ENCODE measurements around the gene GCN1.

The GCN1 gene

GRCh38 chr12:120095331-120095730, 99.2 kb downstream of the GCN1 start:
- Histone ChIP-seq H3K4me3 (ENCODE audit: low read depth, low read length) (no peak overlapping the region), H3K27ac (ENCODE audit: extremely low read depth, low read depth, low read length) (no peak overlapping the region), H3K36me3 (ENCODE audit: control insufficient read depth in 2 of 2, insufficient read depth in 1 of 2, low read length in 2 of 2) (peaks cover 0 to 61% of the 10 kb centered on the region in 2 experiments; a peak in 2 of 3 replicates), H3K4me1 (ENCODE audit: control insufficient read depth, insufficient read depth, low read length) (peaks cover 8% of the 10 kb centered on the region; the same call in 1 of the 2 replicates), H3K9me3 (ENCODE audit: control insufficient read depth, insufficient read depth, low read depth, low read length) (no peaks in the 10 kb centered on the region)
- TF ChIP-seq ZNF707 (tag by site-specific recombination; IDR thresholded peaks at IDR 0.05) (no peak), ZNF639 (tag by site-specific recombination; IDR thresholded peaks at IDR 0.05) (no peak), ZNF433 (tag by site-specific recombination; IDR thresholded peaks at IDR 0.05; ENCODE audit: low read depth) (no peak), ZNF132 (tag by site-specific recombination; IDR thresholded peaks at IDR 0.05; ENCODE audit: borderline replicate concordance) (no peak)
- POLR2A ChIA-PET, result interaction anchor here (0.6 kb wide), 1 partner anchor 21 kb away, joined by 5 read pairs; the partner anchor contains the start of gene RAB35
- CTCF ChIA-PET, result no interaction called here

GRCh38 chr12:120094485-120094884, 100.0 kb downstream of the GCN1 start:
- ChIA-PET POLR2A (no interaction called here), CTCF (no interaction called here)
- H3K27ac ChIP-seq (ENCODE audit: extremely low read depth, low read depth, low read length), result no peak overlapping the region
- peaks cover 8% of the 10 kb centered on the region; the same call in 1 of the 2 replicates for H3K4me1 ChIP-seq (ENCODE audit: control insufficient read depth, insufficient read depth, low read length)
- H3K9me3 ChIP-seq (ENCODE audit: control insufficient read depth, insufficient read depth, low read depth, low read length), result no peaks in the 10 kb centered on the region
- H3K36me3 ChIP-seq (ENCODE audit: control insufficient read depth in 2 of 2, insufficient read depth in 1 of 2, low read length in 2 of 2), result peaks cover 0 to 53% of the 10 kb centered on the region in 2 experiments; a peak in 2 of 3 replicates
- TF ChIP-seq HIC1 (tag by site-specific recombination; IDR thresholded peaks at IDR 0.05) (peak; percentile 80; the same call in 1 of the 2 replicates), ZNF473 (tag by site-specific recombination; IDR thresholded peaks at IDR 0.05) (no peak), ZNF132 (tag by site-specific recombination; IDR thresholded peaks at IDR 0.05; ENCODE audit: borderline replicate concordance) (no peak), GLIS2 (tag by site-specific recombination; IDR thresholded peaks at IDR 0.05) (0 out of 2 replicates have a peak, but pooled peaks have one; percentile 11)
- H3K4me3 ChIP-seq (ENCODE audit: low read depth, low read length), result no peak overlapping the region

GRCh38 chr12:120093592-120094355, 100.7 kb downstream of the GCN1 start:
- Histone ChIP-seq H3K9me3 (ENCODE audit: control insufficient read depth, insufficient read depth, low read depth, low read length) (no peaks in the 10 kb centered on the region), H3K27ac (ENCODE audit: extremely low read depth, low read depth, low read length) (0 out of 2 replicates have a peak overlapping the region, but pooled peaks have one; percentile 8), H3K4me1 (ENCODE audit: control insufficient read depth, insufficient read depth, low read length) (peaks cover 8% of the 10 kb centered on the region; the same call in 1 of the 2 replicates), H3K4me3 (ENCODE audit: low read depth, low read length) (no peak overlapping the region), H3K36me3 (ENCODE audit: control insufficient read depth in 2 of 2, insufficient read depth in 1 of 2, low read length in 2 of 2) (peaks cover 0 to 46% of the 10 kb centered on the region in 2 experiments; a peak in 2 of 3 replicates)
- ChIA-PET CTCF (interaction anchor here (0.6 kb wide), 1 partner anchor 22 kb away, joined by 3 read pairs; no protein-coding TSS in a partner anchor), POLR2A (interaction anchor here (2.6 kb wide), 1 partner anchor 23 kb away, joined by 9 read pairs; the partner anchor contains the start of gene RAB35)
- TF ChIP-seq ZNF121 (tag by site-specific recombination; IDR thresholded peaks at IDR 0.05), result no peak
- no peak for TF ChIP-seq REST (tag by site-specific recombination; IDR thresholded peaks at IDR 0.05)
- no peak for TF ChIP-seq ZNF660 (tag by site-specific recombination; IDR thresholded peaks at IDR 0.05)
- peak; percentile 89 for TF ChIP-seq ZBTB44 (tag by site-specific recombination; IDR thresholded peaks at IDR 0.05)
- TF ChIP-seq ZNF221 (tag by site-specific recombination; IDR thresholded peaks at IDR 0.05; ENCODE audit: borderline replicate concordance), result no peak
- TF ChIP-seq SP2 (tag by site-specific recombination; IDR thresholded peaks at IDR 0.05), result no peak
- peak; percentile 39; the same call in 1 of the 2 replicates for TF ChIP-seq ZIC2 (tag by site-specific recombination; IDR thresholded peaks at IDR 0.05)
- TF ChIP-seq ZNF426 (tag by site-specific recombination; IDR thresholded peaks at IDR 0.05), result no peak
- no peak for TF ChIP-seq YY2 (tag by site-specific recombination; IDR thresholded peaks at IDR 0.05)
- no peak for TF ChIP-seq KLF7 (tag by site-specific recombination; IDR thresholded peaks at IDR 0.05; ENCODE audit: borderline replicate concordance)
- no peak for TF ChIP-seq ZNF391 (tag by site-specific recombination; IDR thresholded peaks at IDR 0.05; ENCODE audit: borderline replicate concordance, low read depth)
- TF ChIP-seq AEBP2 (tag by site-specific recombination; IDR thresholded peaks at IDR 0.05; ENCODE audit: borderline replicate concordance), result no peak
